ENCODE measurements around the gene CDC25B.
A peak's percentile ranks its signal among the peaks of the same experiment; 100 is the strongest.

- no peak for TF ChIP-seq POLR2A (IDR thresholded peaks at IDR 0.05; ENCODE audit: low read length)
- peak in 1 of 2 experiments; percentile 20; a peak in 1 of 5 replicates for TF ChIP-seq JUN (IDR thresholded peaks at IDR 0.05)
- TF ChIP-seq CHD2 (IDR thresholded peaks at IDR 0.05; ENCODE audit: low read length, partially characterized antibody) = no peak
- no peak for TF ChIP-seq NR3C1 (IDR thresholded peaks at IDR 0.05)
- TF ChIP-seq USF2 (IDR thresholded peaks at IDR 0.05) = no peak
- no peak for TF ChIP-seq CBX8 (IDR thresholded peaks at IDR 0.05)
- no peak for TF ChIP-seq EP300 (IDR thresholded peaks at IDR 0.05)
- no peak for TF ChIP-seq CTCF (IDR thresholded peaks at IDR 0.05)
- TF ChIP-seq ESRRA (IDR thresholded peaks at IDR 0.05; ENCODE audit: borderline replicate concordance, low read length) = no peak
Measured at GRCh38 chr20:3784216-3784853, 11.8 kb upstream of the CDC25B start.
